HCT116 (cell line): Measurements from ENCODE around the gene ZNF91. TPM values are rescaled to one million over a fixed set of nuclear protein-coding genes. Genes with fewer than 3 reads are reported as not detected.

ENCODE experiments used
- ATAC-seq: fragments of 200-7000 bp; cut with Tn5 transposase; 2 replicates; pipeline ENCODE4 v1.9.1; 2020; ENCODE audit warnings: mild to moderate bottlenecking, moderate library complexity
- BruUV-seq: library from RNA; stranded (reverse); fragments of 400-500 nt; replicated peaks from 2 replicates; lab custom pipeline; 2021; lab: Mats Ljungman, UMichigan
- CTCF ChIA-PET: fragments of 300-600 bp; sonication (Branson Sonifier 250); formaldehyde crosslinking; loops from one replicate; lab custom pipeline; 2021; ENCODE audit warnings: antibody characterized with exemption; lab: Charles Lee
- POLR2A ChIA-PET: fragments of 300-600, 350-600 bp; sonication (Branson Sonifier 250); formaldehyde crosslinking; loops from one replicate; lab custom pipeline; 2021; ENCODE audit warnings: antibody characterized with exemption; lab: Charles Lee
- RAD21 ChIA-PET, 2 experiments: fragments of 300-600 bp; sonication (Branson Sonifier 250); formaldehyde crosslinking; loops; one replicate each; lab custom pipeline; 2023; ENCODE audit warnings: low total read pairs in 2 of 2; ENCODE audit not compliant: uncharacterized antibody in 2 of 2, unreplicated experiment in 2 of 2, low non-redundant PET in 1 of 2; lab: Charles Lee
- DNase-seq: peaks from one replicate; pipeline ENCODE4 v3.0.0-alpha.2; 2010; ENCODE audit warnings: low read depth, low spot score
- H2AFZ ChIP-seq: fragments of 200-600 bp; shearing (Covaris generic), sonication (generic); 2 replicates; pipeline ENCODE4 v1.6.1; 2017; ENCODE audit warnings: low read depth, mixed run types, mixed read lengths, antibody characterized with exemption, low read length; ENCODE audit not compliant: poor library complexity, severe bottlenecking
- H3K27ac ChIP-seq: 2 replicates; pipeline ENCODE4 v1.5.1; 2012; ENCODE audit warnings: low read depth, low read length
- H3K27me3 ChIP-seq: fragments of 200-600 bp; sonication (generic); 2 replicates; pipeline ENCODE4 v1.6.1; 2016; ENCODE audit warnings: mixed run types, low read length, mixed read lengths; ENCODE audit not compliant: insufficient read depth
- H3K36me3 ChIP-seq, 2 experiments: fragments of 200-500 bp in 1 of 2; fragments of 200-600 bp in 1 of 2; sonication (Bioruptor generic) in 1 of 2; sonication (generic) in 1 of 2; 2 replicates each; pipeline versions ENCODE4 v1.5.1 to v1.6.1; 2014 to 2016; ENCODE audit warnings: low read length in 2 of 2, inconsistent platforms in 1 of 2, mixed read lengths in 1 of 2, mixed run types in 1 of 2; ENCODE audit not compliant: insufficient read depth in 2 of 2, control insufficient read depth in 1 of 2
- H3K4me1 ChIP-seq, 2 experiments: fragments of 200-600 bp in 1 of 2; sonication (generic) in 1 of 2; 2 replicates each; pipeline versions ENCODE4 v1.5.1 to v1.6.1; 2012 to 2017; ENCODE audit warnings: low read length in 2 of 2, inconsistent platforms in 1 of 2, mild to moderate bottlenecking in 1 of 2, mixed read lengths in 1 of 2, mixed run types in 1 of 2, moderate library complexity in 1 of 2; ENCODE audit not compliant: insufficient read depth in 2 of 2, control insufficient read depth in 1 of 2
- H3K4me2 ChIP-seq: fragments of 200-600 bp; sonication (generic); 2 replicates; pipeline ENCODE4 v1.6.1; 2017; ENCODE audit warnings: mixed run types, low read length, mixed read lengths
- H3K4me3 ChIP-seq, 2 experiments: fragments of 200-600 bp in 1 of 2; sonication (generic) in 1 of 2; replicated peaks in 1 of 2; 2 replicates each; pipeline ENCODE4 v1.5.1; 2011 to 2016; ENCODE audit warnings: low read length in 2 of 2, control low read depth in 1 of 2, low read depth in 1 of 2, mild to moderate bottlenecking in 1 of 2, mixed read lengths in 1 of 2, mixed run types in 1 of 2
- H3K79me2 ChIP-seq: fragments of 200-600 bp; sonication (generic); 2 replicates; pipeline ENCODE4 v1.6.1; 2017; ENCODE audit warnings: mild to moderate bottlenecking, mixed run types, low read length, moderate library complexity, mixed read lengths; ENCODE audit not compliant: insufficient read depth
- H3K9ac ChIP-seq: fragments of 200-600 bp; sonication (generic); 2 replicates; pipeline ENCODE4 v1.6.1; 2016; ENCODE audit warnings: low read length, mixed read lengths
- H3K9me2 ChIP-seq: fragments of 200-600 bp; sonication (generic), shearing (Covaris generic); 2 replicates; pipeline ENCODE4 v1.6.1; 2017; ENCODE audit warnings: mixed run types, mild to moderate bottlenecking, moderate library complexity; ENCODE audit not compliant: insufficient read depth
- H3K9me3 ChIP-seq, 2 experiments: fragments of 200-500 bp in 1 of 2; fragments of 200-600 bp in 1 of 2; sonication (Bioruptor generic) in 1 of 2; sonication (generic) in 1 of 2; 2 replicates each; pipeline ENCODE4 v1.6.1; 2014 to 2017; ENCODE audit warnings: low read length in 2 of 2, mixed read lengths in 2 of 2, inconsistent platforms in 1 of 2, low read depth in 1 of 2, mild to moderate bottlenecking in 1 of 2, mixed run types in 1 of 2, moderate library complexity in 1 of 2; ENCODE audit not compliant: control insufficient read depth in 1 of 2, insufficient read depth in 1 of 2
- H4K20me1 ChIP-seq: fragments of 200-600 bp; sonication (generic), shearing (Covaris generic); 2 replicates; pipeline ENCODE4 v1.6.1; 2017; ENCODE audit warnings: mixed run types, mild to moderate bottlenecking, moderate library complexity; ENCODE audit not compliant: insufficient read depth
- EGR1 ChIP-seq: IDR thresholded peaks from 2 replicates; pipeline ENCODE4 v1.6.1; 2012; ENCODE audit warnings: low read depth
- ELF1 ChIP-seq: IDR thresholded peaks from 2 replicates; pipeline ENCODE4 v1.6.1; 2012; ENCODE audit warnings: low read depth, borderline replicate concordance
- RAD21 ChIP-seq: IDR thresholded peaks from 2 replicates; pipeline ENCODE4 v1.6.1; 2012; ENCODE audit warnings: low read depth, mild to moderate bottlenecking
- REST ChIP-seq: IDR thresholded peaks from 2 replicates; pipeline ENCODE4 v1.6.1; 2012; ENCODE audit warnings: low read depth
- SIN3A ChIP-seq: IDR thresholded peaks from 2 replicates; pipeline ENCODE4 v1.6.1; 2012; ENCODE audit warnings: low read depth
- SP1 ChIP-seq: IDR thresholded peaks from 2 replicates; pipeline ENCODE4 v1.6.1; 2012; ENCODE audit warnings: low read depth
- SRF ChIP-seq: IDR thresholded peaks from 2 replicates; pipeline ENCODE4 v1.6.1; 2012; ENCODE audit warnings: low read depth
- TCF7L2 ChIP-seq: IDR thresholded peaks from 2 replicates; pipeline ENCODE4 v1.7.0; 2011; ENCODE audit warnings: borderline replicate concordance, inconsistent platforms; ENCODE audit not compliant: insufficient read depth, insufficient read length; ENCODE audit errors: extremely low read depth
- YY1 ChIP-seq: IDR thresholded peaks from 2 replicates; pipeline ENCODE4 v1.6.1; 2011; ENCODE audit warnings: low read length, low read depth, moderate library complexity, mild to moderate bottlenecking; ENCODE audit not compliant: insufficient replicate concordance; ENCODE audit errors: extremely low read depth
- ZFX ChIP-seq: fragments of 450-650 bp; IDR thresholded peaks from 2 replicates; pipeline ENCODE4 v1.6.1; 2017
- intact Hi-C: fragments of 100-400 bp; cut with micrococcal nuclease; formaldehyde crosslinking; loops from 2 replicates; pipeline ENCODE4 v1.10.0; 2022
- total RNA-seq: library from RNA; stranded (reverse); gene quantifications from one replicate; pipeline ENCODE4 v1.2.1, GENCODE V29; 2021; ENCODE audit not compliant: unreplicated experiment

ZNF91 gene
- total RNA-seq, 1 experiment from 2014 or later = 12.3 TPM

DNA sequence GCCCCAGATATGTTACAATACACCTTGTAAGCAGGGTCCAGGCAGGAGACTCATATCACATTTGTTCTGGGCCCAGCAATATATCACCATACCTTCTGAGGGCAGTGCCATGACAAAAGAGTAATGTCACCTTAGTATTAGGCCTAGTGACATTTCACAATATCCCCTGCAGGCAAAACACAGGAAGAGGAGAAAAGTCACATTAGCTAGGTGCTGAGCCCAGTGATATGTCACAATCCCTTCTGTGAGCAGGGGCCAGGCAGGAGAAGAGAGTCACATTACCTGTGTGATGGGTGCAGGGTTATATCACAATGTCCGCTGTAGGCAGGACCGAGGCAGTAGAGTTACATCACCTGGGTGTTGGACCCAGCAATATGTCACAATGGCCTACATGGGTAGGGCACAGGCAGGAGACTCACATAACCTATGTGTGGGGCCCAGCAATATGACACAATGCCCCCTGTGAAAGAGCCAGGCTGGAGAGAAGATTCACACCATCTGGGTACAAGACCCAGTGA, 12.4 kb upstream of the ZNF91 start:
- no peaks in the 10 kb centered on the region for H4K20me1 ChIP-seq
- ChIA-PET RAD21 (no interaction called here), POLR2A (no interaction called here), CTCF (no interaction called here)
- no peak for DNase-seq
- no peaks in the 10 kb centered on the region for H3K9me2 ChIP-seq
- no peak for ATAC-seq
- no peak overlapping the region for H3K9ac ChIP-seq
- no peak overlapping the region for H2AFZ ChIP-seq
- H3K27me3 ChIP-seq = no peaks in the 10 kb centered on the region
- peaks cover 0 to 11% of the 10 kb centered on the region in 2 experiments; a peak in 2 of 4 replicates for H3K9me3 ChIP-seq
- no peaks in the 10 kb centered on the region for H3K79me2 ChIP-seq
- H3K36me3 ChIP-seq = no peaks in the 10 kb centered on the region
- no TSS peak for BruUV-seq
- no peaks in the 10 kb centered on the region for H3K4me1 ChIP-seq
- no peak overlapping the region for H3K4me3 ChIP-seq
- H3K4me2 ChIP-seq = no peak overlapping the region
- intact Hi-C loops = no loop called here
- TF ChIP-seq EGR1 = no peak
- no peak for TF ChIP-seq SIN3A
- TF ChIP-seq ZFX = no peak
- no peak for TF ChIP-seq ELF1
- TF ChIP-seq RAD21 = no peak
- TF ChIP-seq SP1 = no peak
- no peak for TF ChIP-seq REST
- no peak for TF ChIP-seq SRF
- TF ChIP-seq YY1 = no peak
- no peak for TF ChIP-seq TCF7L2
- H3K27ac ChIP-seq = no peak overlapping the region
